ENCODE results near the gene PROSER2.

DNA sequence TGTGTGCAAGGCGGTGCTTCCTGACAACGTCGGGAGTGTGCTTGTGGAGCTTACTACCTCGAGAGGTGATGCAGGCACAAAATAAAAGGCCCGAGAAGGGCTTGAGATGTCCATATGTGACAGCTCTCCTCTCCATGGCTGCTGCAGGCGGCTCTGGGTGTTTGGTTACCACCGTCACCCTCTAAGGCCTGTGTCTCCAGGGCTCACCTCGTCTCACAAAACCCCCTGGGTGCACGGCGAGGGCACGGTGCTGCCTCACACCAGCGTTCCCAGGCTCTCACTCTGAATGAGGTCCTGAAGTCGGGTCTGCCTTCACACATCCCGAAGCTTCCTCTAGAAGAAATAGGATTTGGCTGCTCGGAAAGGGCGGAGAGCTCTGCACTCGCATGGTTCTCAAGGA lies 32.9 kb downstream of the PROSER2 start:
- TF ChIP-seq CTCF (IDR thresholded peaks at IDR 0.05): no peak
- no peak for TF ChIP-seq EZH2 (IDR thresholded peaks at IDR 0.05; ENCODE audit: borderline replicate concordance, insufficient read depth, low read depth, low read length, poor library complexity, severe bottlenecking)
